ENCODE data around the gene ACOT11.

ACOT11 gene

GRCh38 chr1:54651608-54652007, 103.6 kb downstream of the ACOT11 start:
- no peaks in the 10 kb centered on the region for H3K4me1 Mint-ChIP-seq (ENCODE audit: low read depth in 2 of 2)
- H3K27ac Mint-ChIP-seq: no peak overlapping the region
- no peak for ATAC-seq (replicated peaks)
- H3K4me3 Mint-ChIP-seq: no peak overlapping the region
- no peaks in the 10 kb centered on the region for H3K36me3 Mint-ChIP-seq (ENCODE audit: insufficient read depth)
- no peak for DNase-seq
- peaks cover 25 to 36% of the 10 kb centered on the region in 2 donors for H3K27me3 Mint-ChIP-seq
- no peaks in the 10 kb centered on the region for H3K9me3 Mint-ChIP-seq

- peaks cover 25 to 36% of the 10 kb centered on the region in 2 donors for H3K27me3 Mint-ChIP-seq
- no peak for DNase-seq
- no peak for ATAC-seq (replicated peaks)
- no peak overlapping the region for H3K27ac Mint-ChIP-seq
- no peaks in the 10 kb centered on the region for H3K36me3 Mint-ChIP-seq (ENCODE audit: insufficient read depth)
- H3K4me1 Mint-ChIP-seq (ENCODE audit: low read depth in 2 of 2): no peaks in the 10 kb centered on the region
- H3K9me3 Mint-ChIP-seq: no peaks in the 10 kb centered on the region
- H3K4me3 Mint-ChIP-seq: no peak overlapping the region
Observed at GRCh38 chr1:54652168-54652567, 104.1 kb downstream of the ACOT11 start.

- ATAC-seq (replicated peaks) (no peak), DNase-seq (no peak)
- Mint-ChIP-seq H3K9me3 (no peaks in the 10 kb centered on the region), H3K4me1 (ENCODE audit: low read depth in 2 of 2) (no peaks in the 10 kb centered on the region), H3K27ac (no peak overlapping the region), H3K4me3 (no peak overlapping the region), H3K36me3 (ENCODE audit: insufficient read depth) (no peaks in the 10 kb centered on the region), H3K27me3 (peaks cover 25 to 36% of the 10 kb centered on the region in 2 donors)
Observed at GRCh38 chr1:54653036-54653435, 105.0 kb downstream of the ACOT11 start.

GRCh38 chr1:54658164-54658913, 110.3 kb downstream of the ACOT11 start:
- H3K27me3 Mint-ChIP-seq: peaks cover 0 to 4% of the 10 kb centered on the region in 2 donors
- DNase-seq (no peak), ATAC-seq (replicated peaks) (no peak)
- no peak overlapping the region for H3K27ac Mint-ChIP-seq
- H3K36me3 Mint-ChIP-seq (ENCODE audit: insufficient read depth): no peaks in the 10 kb centered on the region
- no peaks in the 10 kb centered on the region for H3K4me1 Mint-ChIP-seq (ENCODE audit: low read depth in 2 of 2)
- no peaks in the 10 kb centered on the region for H3K9me3 Mint-ChIP-seq
- no peak overlapping the region for H3K4me3 Mint-ChIP-seq

Data from effector memory CD8-positive, alpha-beta T cell (primary cell).